ENCODE results near the gene LRRC74B. TPM values are rescaled to one million over a fixed set of nuclear protein-coding genes. Genes with fewer than 3 reads are reported as not detected.
"Not testable (repeated sequence)": the region's sequence is repeated elsewhere in the genome, so short reads cannot be mapped to it uniquely, and the experiment has no call there.

Gene LRRC74B
- total RNA-seq, 4 donors from 2014 or later = not detected

- H3K27ac ChIP-seq = no peak overlapping the region
- no peaks in the 10 kb centered on the region for H3K9me3 ChIP-seq
- H3K36me3 ChIP-seq = no peaks in the 10 kb centered on the region
- H3K4me1 ChIP-seq = no peaks in the 10 kb centered on the region
- H3K27me3 ChIP-seq = no peaks in the 10 kb centered on the region
- H3K4me3 ChIP-seq = no peak overlapping the region
- no peak for DNase-seq
- TF ChIP-seq CTCF (IDR thresholded peaks at IDR 0.05) = no peak
- no peak for TF ChIP-seq POLR2A (IDR thresholded peaks at IDR 0.05)
Observed at GRCh38 chr22:21087119-21087518, 41.4 kb downstream of the LRRC74B start.

GRCh38 chr22:21087926-21088325, 42.2 kb downstream of the LRRC74B start:
- not testable (repeated sequence) for H3K4me1 ChIP-seq, H3K27me3 ChIP-seq, H3K9me3 ChIP-seq, DNase-seq, H3K36me3 ChIP-seq, H3K4me3 ChIP-seq, H3K27ac ChIP-seq

- not testable (repeated sequence) for H3K27me3 ChIP-seq, H3K4me3 ChIP-seq, H3K9me3 ChIP-seq, H3K27ac ChIP-seq, H3K36me3 ChIP-seq, H3K4me1 ChIP-seq, DNase-seq
Observed at GRCh38 chr22:21091220-21091619, 45.5 kb downstream of the LRRC74B start.

- Histone ChIP-seq H3K9me3 (no peaks in the 10 kb centered on the region), H3K4me3 (no peak overlapping the region), H3K36me3 (no peaks in the 10 kb centered on the region), H3K27ac (no peak overlapping the region), H3K27me3 (no peaks in the 10 kb centered on the region), H3K4me1 (no peaks in the 10 kb centered on the region)
- no peak for TF ChIP-seq POLR2A (IDR thresholded peaks at IDR 0.05)
- TF ChIP-seq CTCF (IDR thresholded peaks at IDR 0.05) = no peak
- no peak for DNase-seq
Observed at GRCh38 chr22:21092797-21093554, 47.2 kb downstream of the LRRC74B start.

- H3K27me3 ChIP-seq, DNase-seq, H3K27ac ChIP-seq, H3K4me1 ChIP-seq, H3K9me3 ChIP-seq, H3K36me3 ChIP-seq, H3K4me3 ChIP-seq: not testable (repeated sequence)
Observed at GRCh38 chr22:21093555-21094137, 47.9 kb downstream of the LRRC74B start.

GRCh38 chr22:21094911-21095772, 49.4 kb downstream of the LRRC74B start:
- Histone ChIP-seq H3K4me1 (no peaks in the 10 kb centered on the region), H3K4me3 (no peak overlapping the region), H3K27ac (no peak overlapping the region), H3K27me3 (no peaks in the 10 kb centered on the region), H3K36me3 (no peaks in the 10 kb centered on the region), H3K9me3 (no peaks in the 10 kb centered on the region)
- no peak for DNase-seq
- TF ChIP-seq POLR2A (IDR thresholded peaks at IDR 0.05) = no peak
- no peak for TF ChIP-seq CTCF (IDR thresholded peaks at IDR 0.05)

- no peaks in the 10 kb centered on the region for H3K9me3 ChIP-seq
- H3K36me3 ChIP-seq = no peaks in the 10 kb centered on the region
- no peak overlapping the region for H3K4me3 ChIP-seq
- no peak overlapping the region for H3K27ac ChIP-seq
- no peaks in the 10 kb centered on the region for H3K27me3 ChIP-seq
- TF ChIP-seq POLR2A (IDR thresholded peaks at IDR 0.05) (no peak), CTCF (IDR thresholded peaks at IDR 0.05) (no peak)
- H3K4me1 ChIP-seq = no peaks in the 10 kb centered on the region
- no peak for DNase-seq
Observed at GRCh38 chr22:21095773-21096107, 50.0 kb downstream of the LRRC74B start.

- not testable (repeated sequence) for H3K27me3 ChIP-seq, DNase-seq, H3K27ac ChIP-seq, H3K4me1 ChIP-seq, H3K4me3 ChIP-seq, H3K36me3 ChIP-seq, H3K9me3 ChIP-seq
Observed at GRCh38 chr22:21096878-21097277, 51.1 kb downstream of the LRRC74B start.
